Breast epithelium (tissue), 3 donors: ENCODE data around the gene ARHGAP25.

ENCODE experiments used
- POLR2AphosphoS5 ChIP-seq, 3 donors: sonication (generic); formaldehyde crosslinking; IDR thresholded peaks; one replicate each; pipeline ENCODE4 v1.6.1; 2017; ENCODE audit warnings: antibody characterized with exemption in 3 of 3
- TF ChIP-seq, protein P1 (sequence below), 3 donors: fragments of 450-650 bp; IDR thresholded peaks; one replicate each; pipeline ENCODE4 v1.5.1; 2016 to 2017; ENCODE audit warnings: antibody characterized with exemption in 3 of 3, mild to moderate bottlenecking in 3 of 3, moderate library complexity in 3 of 3

DNA sequence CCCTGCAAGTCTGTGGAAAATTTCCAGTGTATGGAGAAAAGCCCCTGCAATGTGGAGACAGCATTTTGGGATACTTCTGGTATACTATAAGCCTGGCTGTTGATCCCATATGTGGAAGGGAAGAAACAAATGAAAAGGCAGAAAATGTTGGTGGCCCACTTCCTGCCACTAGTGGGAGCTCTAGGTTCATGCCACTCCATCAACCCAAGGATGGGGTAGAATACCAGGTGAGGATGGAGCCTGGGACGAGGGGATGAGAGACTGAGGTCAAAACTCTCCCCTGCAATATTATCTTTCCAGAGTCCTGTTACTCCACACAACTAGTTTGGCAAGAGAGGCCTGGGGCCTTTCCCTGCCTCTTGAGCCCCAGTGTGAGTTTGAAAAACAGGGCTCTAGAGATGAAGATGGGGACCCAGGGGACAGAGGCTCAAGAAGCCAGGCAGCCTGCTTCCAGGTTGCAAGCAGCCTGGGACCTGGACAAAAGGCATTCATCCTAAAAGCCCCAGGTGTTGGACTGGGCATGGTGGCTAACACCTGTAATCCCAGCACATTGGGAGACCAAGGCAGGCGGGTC lies 104.7 kb downstream of the ARHGAP25 start:
- TF ChIP-seq, protein P1, sequence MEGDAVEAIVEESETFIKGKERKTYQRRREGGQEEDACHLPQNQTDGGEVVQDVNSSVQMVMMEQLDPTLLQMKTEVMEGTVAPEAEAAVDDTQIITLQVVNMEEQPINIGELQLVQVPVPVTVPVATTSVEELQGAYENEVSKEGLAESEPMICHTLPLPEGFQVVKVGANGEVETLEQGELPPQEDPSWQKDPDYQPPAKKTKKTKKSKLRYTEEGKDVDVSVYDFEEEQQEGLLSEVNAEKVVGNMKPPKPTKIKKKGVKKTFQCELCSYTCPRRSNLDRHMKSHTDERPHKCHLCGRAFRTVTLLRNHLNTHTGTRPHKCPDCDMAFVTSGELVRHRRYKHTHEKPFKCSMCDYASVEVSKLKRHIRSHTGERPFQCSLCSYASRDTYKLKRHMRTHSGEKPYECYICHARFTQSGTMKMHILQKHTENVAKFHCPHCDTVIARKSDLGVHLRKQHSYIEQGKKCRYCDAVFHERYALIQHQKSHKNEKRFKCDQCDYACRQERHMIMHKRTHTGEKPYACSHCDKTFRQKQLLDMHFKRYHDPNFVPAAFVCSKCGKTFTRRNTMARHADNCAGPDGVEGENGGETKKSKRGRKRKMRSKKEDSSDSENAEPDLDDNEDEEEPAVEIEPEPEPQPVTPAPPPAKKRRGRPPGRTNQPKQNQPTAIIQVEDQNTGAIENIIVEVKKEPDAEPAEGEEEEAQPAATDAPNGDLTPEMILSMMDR (IDR thresholded peaks at IDR 0.05), result no peak
- TF ChIP-seq POLR2AphosphoS5 (IDR thresholded peaks at IDR 0.05), result no peak
